BLaER1 treated with 17β-estradiol and CSF1 and Interleukin-3, amounts not matched to agents 10 nM and 100 nM (cell line): ENCODE results near the gene ALKBH5.
"Not testable (repeated sequence)": the region's sequence is repeated elsewhere in the genome, so short reads cannot be mapped to it uniquely, and the experiment has no call there.

ENCODE experiments used
- H3K27ac ChIP-seq, 11 experiments: shearing (Covaris generic); formaldehyde crosslinking; 2 replicates each; pipeline ENCODE4 v1.8.1; 2022
- H3K27me3 ChIP-seq, 11 experiments: shearing (Covaris generic); formaldehyde crosslinking; 2 replicates each; pipeline ENCODE4 v1.8.1; 2022
- H3K36me3 ChIP-seq, 11 experiments: shearing (Covaris generic); formaldehyde crosslinking; 2 replicates each; pipeline ENCODE4 v1.8.1; 2022
- H3K4me1 ChIP-seq, 10 experiments: shearing (Covaris generic); formaldehyde crosslinking; 2 replicates each; pipeline ENCODE4 v1.8.1; 2022
- H3K4me2 ChIP-seq, 11 experiments: shearing (Covaris generic); formaldehyde crosslinking; 2 replicates each; pipeline ENCODE4 v1.8.1; 2022
- H3K4me3 ChIP-seq, 10 experiments: shearing (Covaris generic); formaldehyde crosslinking; 2 replicates each; pipeline ENCODE4 v1.8.1; 2022
- H3K9ac ChIP-seq, 11 experiments: shearing (Covaris generic); formaldehyde crosslinking; 2 replicates each; pipeline ENCODE4 v1.8.1; 2022
- H3K9me3 ChIP-seq, 11 experiments: shearing (Covaris generic); formaldehyde crosslinking; replicated peaks in 1 of 11; 2 replicates each; pipeline ENCODE4 v1.8.1; 2022
- H4K20me1 ChIP-seq, 11 experiments: shearing (Covaris generic); formaldehyde crosslinking; 2 replicates each; pipeline ENCODE4 v1.8.1; 2022
- Cebpa-rat ChIP-seq, 11 experiments: shearing (Covaris generic); IDR thresholded peaks; 2 replicates each; pipeline ENCODE4 v1.8.1; 2022

Gene ALKBH5

GRCh38 chr17:18195246-18195645 lies 11.6 kb downstream of the ALKBH5 start:
- Histone ChIP-seq H3K4me3 (no peak overlapping the region), H3K9ac (no peak overlapping the region), H3K4me2 (no peak overlapping the region), H3K27ac (no peak overlapping the region), H3K9me3 (no peaks in the 10 kb centered on the region), H4K20me1 (peaks cover 95 to 100% (median 98%) of the 10 kb centered on the region in 11 experiments), H3K36me3 (peaks cover 77 to 98% (median 95%) of the 10 kb centered on the region in 11 experiments), H3K27me3 (no peaks in the 10 kb centered on the region), H3K4me1 (peaks cover 10 to 20% (median 14%) of the 10 kb centered on the region in 10 experiments; a peak in 19 of 20 replicates)
- no peak for TF ChIP-seq Cebpa-rat (IDR thresholded peaks at IDR 0.05)

DNA sequence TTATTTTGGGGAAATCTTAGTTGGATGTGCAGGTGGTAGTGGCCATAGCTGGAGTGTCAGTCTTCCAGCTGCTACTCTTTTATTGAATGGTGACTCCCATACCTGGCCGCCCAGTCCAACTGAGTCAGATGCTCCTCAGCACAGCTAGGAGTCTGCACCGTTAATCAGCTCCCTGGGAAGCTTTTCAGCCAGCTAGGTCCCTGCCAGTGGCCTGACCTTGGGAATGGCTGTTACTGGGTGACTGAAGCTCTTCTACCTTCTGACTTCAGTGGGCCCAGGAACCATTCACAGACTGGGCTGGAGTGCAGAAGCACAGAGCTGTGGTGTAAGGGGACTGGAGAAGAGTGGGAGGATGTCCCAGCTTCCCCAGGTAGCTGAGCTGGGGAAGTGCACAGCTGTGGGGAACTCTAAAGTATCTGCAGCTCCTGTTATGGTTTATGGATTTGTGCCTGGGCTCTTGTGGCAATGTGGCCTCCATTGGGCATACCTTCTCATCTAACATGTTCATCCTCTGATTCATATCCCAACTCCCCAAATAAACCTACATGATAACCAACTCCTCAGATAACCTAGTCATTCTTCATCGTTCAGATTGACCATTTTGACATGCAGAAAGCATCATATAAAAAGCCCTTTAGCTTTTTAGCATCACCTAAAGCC lies 14.0 kb downstream of the ALKBH5 start:
- Histone ChIP-seq H3K27me3 (no peaks in the 10 kb centered on the region), H3K4me3 (no peak overlapping the region), H3K36me3 (peaks cover 86 to 97% (median 96%) of the 10 kb centered on the region in 11 experiments), H3K4me2 (no peak overlapping the region), H3K9ac (no peak overlapping the region), H3K4me1 (no peaks in the 10 kb centered on the region; a peak in 1 of 20 replicates), H3K9me3 (no peaks in the 10 kb centered on the region), H4K20me1 (peaks cover 95 to 100% (median 98%) of the 10 kb centered on the region in 11 experiments), H3K27ac (no peak overlapping the region)
- TF ChIP-seq Cebpa-rat (IDR thresholded peaks at IDR 0.05): no peak

DNA sequence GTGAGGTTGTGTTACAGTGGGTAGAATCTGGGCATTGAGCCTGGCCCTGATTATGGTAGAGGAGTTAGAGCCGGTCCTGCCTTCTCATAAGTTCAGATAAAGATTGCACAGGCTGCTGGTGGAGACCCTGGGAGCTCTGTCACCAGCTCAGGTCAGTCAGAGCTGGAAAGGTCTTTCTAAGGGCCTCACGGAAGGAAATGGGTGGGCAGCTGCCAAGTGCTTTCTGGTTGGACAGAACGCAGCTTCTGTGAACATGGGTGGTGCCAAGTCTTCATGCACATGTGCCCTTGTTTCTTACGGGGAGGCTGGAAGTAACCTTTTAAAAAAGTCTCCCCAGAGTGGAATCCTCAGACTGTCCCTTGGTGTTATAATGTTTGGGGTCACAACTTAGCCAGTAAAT lies 14.9 kb downstream of the ALKBH5 start:
- Histone ChIP-seq H3K9me3 (no peaks in the 10 kb centered on the region), H3K9ac (no peak overlapping the region), H3K27ac (no peak overlapping the region), H3K27me3 (no peaks in the 10 kb centered on the region), H3K4me3 (no peak overlapping the region), H3K36me3 (peaks cover 88 to 98% (median 96%) of the 10 kb centered on the region in 11 experiments), H4K20me1 (peaks cover 93 to 100% (median 98%) of the 10 kb centered on the region in 11 experiments), H3K4me1 (no peaks in the 10 kb centered on the region; a peak in 1 of 20 replicates), H3K4me2 (no peak overlapping the region)
- TF ChIP-seq Cebpa-rat (IDR thresholded peaks at IDR 0.05): no peak

GRCh38 chr17:18201108-18201507 lies 17.5 kb downstream of the ALKBH5 start:
- no peak overlapping the region for H3K4me2 ChIP-seq
- H4K20me1 ChIP-seq: peaks cover 98 to 100% (median 100%) of the 10 kb centered on the region in 11 experiments
- TF ChIP-seq Cebpa-rat (IDR thresholded peaks at IDR 0.05): no peak
- no peaks in the 10 kb centered on the region for H3K27me3 ChIP-seq
- no peaks in the 10 kb centered on the region for H3K9me3 ChIP-seq
- H3K4me1 ChIP-seq: no peaks in the 10 kb centered on the region; a peak in 1 of 20 replicates
- no peak overlapping the region for H3K9ac ChIP-seq
- H3K36me3 ChIP-seq: peaks cover 92 to 100% (median 99%) of the 10 kb centered on the region in 11 experiments
- no peak overlapping the region for H3K4me3 ChIP-seq
- no peak overlapping the region for H3K27ac ChIP-seq

DNA sequence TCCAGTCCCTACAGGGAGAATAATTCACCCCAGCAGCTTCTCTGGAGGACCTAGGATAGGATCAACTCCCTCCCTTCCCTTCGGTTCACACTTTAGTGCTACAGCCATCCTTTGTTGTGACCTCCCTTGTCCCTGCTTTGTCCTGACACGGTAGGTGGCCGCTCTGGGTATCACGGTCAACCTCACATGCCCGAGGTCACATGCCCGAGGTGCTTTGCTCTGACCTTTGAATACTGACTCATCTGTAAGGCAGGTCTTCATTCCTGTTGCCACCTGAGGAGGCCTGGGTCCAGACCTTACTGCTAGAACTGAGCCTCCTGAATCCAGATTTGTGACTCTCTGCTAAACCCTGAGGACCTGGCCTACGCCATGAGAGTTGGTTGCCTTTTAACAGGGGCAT lies 19.7 kb downstream of the ALKBH5 start:
- H3K4me3 ChIP-seq: no peak overlapping the region
- no peaks in the 10 kb centered on the region for H3K27me3 ChIP-seq
- no peak overlapping the region for H3K4me2 ChIP-seq
- H4K20me1 ChIP-seq: peaks cover 95 to 100% (median 100%) of the 10 kb centered on the region in 11 experiments
- no peak for TF ChIP-seq Cebpa-rat (IDR thresholded peaks at IDR 0.05)
- H3K27ac ChIP-seq: no peak overlapping the region
- H3K9ac ChIP-seq: no peak overlapping the region
- H3K36me3 ChIP-seq: peaks cover 92 to 100% (median 99%) of the 10 kb centered on the region in 11 experiments
- H3K9me3 ChIP-seq: no peaks in the 10 kb centered on the region
- H3K4me1 ChIP-seq: no peaks in the 10 kb centered on the region

DNA sequence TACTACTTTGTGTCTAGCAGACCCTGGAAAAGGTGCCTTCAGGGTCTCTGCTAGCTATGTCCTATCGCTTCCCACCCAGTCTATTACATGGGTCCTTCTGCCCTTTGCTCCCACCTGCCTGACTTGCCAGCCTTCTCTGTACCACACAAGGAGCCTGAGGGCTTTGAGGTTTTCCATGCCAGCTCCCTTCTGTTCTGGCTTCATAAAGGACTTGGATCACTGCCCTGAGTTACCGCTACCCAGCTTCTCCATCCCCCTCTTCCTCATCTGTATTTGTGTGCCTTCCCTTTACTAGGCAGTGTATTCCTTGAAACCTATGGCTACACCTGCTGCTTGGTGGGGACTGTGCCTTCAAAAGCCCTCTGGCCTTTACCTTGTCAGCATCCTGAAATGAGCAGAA lies 22.2 kb downstream of the ALKBH5 start:
- no peaks in the 10 kb centered on the region for H3K27me3 ChIP-seq
- peaks cover 71 to 100% (median 94%) of the 10 kb centered on the region in 11 experiments for H4K20me1 ChIP-seq
- H3K4me3 ChIP-seq: no peak overlapping the region
- H3K9me3 ChIP-seq: no peaks in the 10 kb centered on the region
- peak overlapping the region in 1 of 11 experiments; percentile 8; a peak in 1 of 22 replicates for H3K9ac ChIP-seq
- TF ChIP-seq Cebpa-rat (IDR thresholded peaks at IDR 0.05): no peak
- peaks cover 92 to 100% (median 99%) of the 10 kb centered on the region in 11 experiments for H3K36me3 ChIP-seq
- no peak overlapping the region for H3K4me2 ChIP-seq
- no peak overlapping the region for H3K27ac ChIP-seq
- no peaks in the 10 kb centered on the region for H3K4me1 ChIP-seq

GRCh38 chr17:18206962-18207361 lies 23.3 kb downstream of the ALKBH5 start:
- Histone ChIP-seq H3K9ac (no peak overlapping the region), H3K36me3 (peaks cover 89 to 94% (median 92%) of the 10 kb centered on the region in 11 experiments), H3K4me1 (no peaks in the 10 kb centered on the region), H4K20me1 (peaks cover 60 to 94% (median 83%) of the 10 kb centered on the region in 11 experiments), H3K27me3 (no peaks in the 10 kb centered on the region), H3K27ac (no peak overlapping the region), H3K9me3 (no peaks in the 10 kb centered on the region), H3K4me3 (no peak overlapping the region), H3K4me2 (no peak overlapping the region)
- no peak for TF ChIP-seq Cebpa-rat (IDR thresholded peaks at IDR 0.05)

DNA sequence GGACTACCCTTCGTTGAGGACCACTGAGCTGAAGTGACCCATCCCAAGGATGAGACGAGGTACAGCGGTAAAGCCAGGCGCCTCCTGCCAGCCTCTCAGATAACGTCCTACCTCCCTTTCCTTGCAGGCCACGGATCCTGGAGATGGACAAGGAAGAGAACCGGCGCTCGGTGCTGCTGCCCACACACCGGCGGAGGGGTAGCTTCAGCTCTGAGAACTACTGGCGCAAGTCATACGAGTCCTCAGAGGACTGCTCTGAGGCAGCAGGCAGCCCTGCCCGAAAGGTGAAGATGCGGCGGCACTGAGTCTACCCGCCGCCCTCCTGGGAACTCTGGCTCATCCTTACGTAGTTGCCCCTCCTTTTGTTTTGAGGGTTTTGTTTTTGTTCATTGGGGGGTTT lies 24.5 kb downstream of the ALKBH5 start:
- Histone ChIP-seq H3K36me3 (peaks cover 80 to 84% (median 81%) of the 10 kb centered on the region in 11 experiments), H3K9ac (no peak overlapping the region), H3K4me3 (no peak overlapping the region), H3K9me3 (no peaks in the 10 kb centered on the region), H4K20me1 (peaks cover 49 to 89% (median 72%) of the 10 kb centered on the region in 11 experiments), H3K27ac (no peak overlapping the region), H3K4me1 (no peaks in the 10 kb centered on the region), H3K4me2 (no peak overlapping the region), H3K27me3 (no peaks in the 10 kb centered on the region)
- TF ChIP-seq Cebpa-rat (IDR thresholded peaks at IDR 0.05): no peak

- Histone ChIP-seq H3K9ac (no peak overlapping the region), H3K4me1 (no peaks in the 10 kb centered on the region; a peak in 1 of 20 replicates), H3K4me2 (no peak overlapping the region), H3K27ac (no peak overlapping the region), H3K9me3 (no peaks in the 10 kb centered on the region), H3K36me3 (peaks cover 23 to 27% (median 25%) of the 10 kb centered on the region in 11 experiments), H3K4me3 (no peak overlapping the region), H3K27me3 (no peaks in the 10 kb centered on the region), H4K20me1 (peaks cover 0 to 33% (median 18%) of the 10 kb centered on the region in 11 experiments; a peak in 18 of 22 replicates)
- TF ChIP-seq Cebpa-rat (IDR thresholded peaks at IDR 0.05): no peak
Observed at GRCh38 chr17:18213666-18214270, 30.1 kb downstream of the ALKBH5 start.

DNA sequence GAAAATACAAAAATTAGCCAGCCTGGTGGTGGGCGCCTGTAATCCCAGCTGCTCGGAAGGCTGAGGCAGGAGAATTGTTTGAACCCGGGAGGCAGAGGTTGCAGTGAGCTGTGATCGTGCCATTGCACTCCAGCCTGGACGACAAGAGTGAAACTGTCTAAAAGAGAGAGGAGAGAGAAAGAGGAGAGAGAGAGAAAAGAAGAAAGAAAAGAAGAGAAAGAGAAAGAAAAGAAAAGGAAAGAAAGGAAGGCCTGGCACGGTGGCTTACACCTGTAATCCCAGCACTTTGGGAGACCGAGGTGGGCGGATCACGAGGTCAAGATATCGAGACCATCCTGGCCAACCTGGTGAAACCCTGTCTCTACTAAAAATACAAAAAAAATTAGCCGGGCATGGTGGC lies 33.3 kb downstream of the ALKBH5 start:
- not testable (repeated sequence) for H4K20me1 ChIP-seq, H3K27ac ChIP-seq, H3K4me3 ChIP-seq, H3K4me2 ChIP-seq, H3K9me3 ChIP-seq, H3K9ac ChIP-seq, H3K36me3 ChIP-seq, H3K27me3 ChIP-seq
- peaks cover 14 to 17% (median 15%) of the 10 kb centered on the region in 10 experiments for H3K4me1 ChIP-seq
